Measurements from ENCODE around the gene RAPSN. TPM values are rescaled to one million over a fixed set of nuclear protein-coding genes. Genes with fewer than 3 reads are reported as not detected.

Gene RAPSN
- polyA plus RNA-seq, 1 donor from 2014 or later = not detected

DNA sequence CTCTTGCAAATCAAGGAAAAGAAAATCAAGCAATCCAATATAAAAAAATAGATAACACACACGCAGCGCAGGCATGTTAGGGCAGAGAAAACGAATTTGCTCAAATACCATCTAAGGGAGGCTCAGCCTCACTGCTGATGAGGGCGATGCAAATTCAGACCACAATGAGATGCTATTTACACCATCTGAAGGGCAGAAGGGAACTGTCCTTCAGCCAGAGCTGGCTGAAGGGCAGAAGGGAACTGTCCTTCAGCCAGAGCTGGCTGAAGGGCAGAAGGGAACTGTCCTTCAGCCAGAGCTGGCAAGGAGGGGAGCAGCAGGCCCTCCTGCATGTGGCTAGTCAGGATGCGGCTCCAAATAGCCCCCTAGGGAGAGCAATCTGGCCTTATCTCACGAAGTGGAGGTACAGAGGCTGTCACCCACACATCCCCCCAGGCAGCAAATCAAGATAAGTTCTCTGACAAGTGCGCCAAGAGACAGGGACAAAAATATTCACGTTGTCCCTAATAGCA is 48.1 kb downstream of the RAPSN start:
- Histone ChIP-seq H3K27me3 (ENCODE audit: insufficient read depth, low read depth, low read length) (no peaks in the 10 kb centered on the region), H3K79me2 (replicated peaks; ENCODE audit: insufficient read depth, low read length) (no peaks in the 10 kb centered on the region), H3K9ac (ENCODE audit: low read length) (no peak overlapping the region), H2AFZ (ENCODE audit: low read depth, low read length) (peak overlapping the region; percentile 32), H3F3A (ENCODE audit: insufficient read depth, low read length, poor library complexity, severe bottlenecking) (no peaks in the 10 kb centered on the region), H3K4me2 (ENCODE audit: low read length) (no peak overlapping the region), H3K4me3 (ENCODE audit: low read length) (no peak overlapping the region), H3K9me3 (ENCODE audit: low read length) (no peaks in the 10 kb centered on the region), H3K27ac (ENCODE audit: low read length) (no peak overlapping the region), H3K9me2 (ENCODE audit: insufficient read depth, low read length) (no peaks in the 10 kb centered on the region), H4K20me1 (ENCODE audit: insufficient read depth) (no peaks in the 10 kb centered on the region), H3K36me3 (ENCODE audit: insufficient read depth, low read length) (no peaks in the 10 kb centered on the region)
- TF ChIP-seq EZH2 (IDR thresholded peaks at IDR 0.05; ENCODE audit: borderline replicate concordance, insufficient read depth, low read length, poor library complexity, severe bottlenecking) (no peak), RAD21 (conservative IDR thresholded peaks at IDR 0.05) (no peak), EP300 (conservative IDR thresholded peaks at IDR 0.05; ENCODE audit: poor library complexity, severe bottlenecking) (no peak), TAF1 (IDR thresholded peaks at IDR 0.05; ENCODE audit: low read depth) (no peak), SMC3 (conservative IDR thresholded peaks at IDR 0.05; ENCODE audit: poor library complexity) (no peak), POLR2AphosphoS5 (IDR thresholded peaks at IDR 0.05) (no peak), MXI1 (conservative IDR thresholded peaks at IDR 0.05; ENCODE audit: poor library complexity, severe bottlenecking) (no peak)
- TF ChIP-seq, protein P1, sequence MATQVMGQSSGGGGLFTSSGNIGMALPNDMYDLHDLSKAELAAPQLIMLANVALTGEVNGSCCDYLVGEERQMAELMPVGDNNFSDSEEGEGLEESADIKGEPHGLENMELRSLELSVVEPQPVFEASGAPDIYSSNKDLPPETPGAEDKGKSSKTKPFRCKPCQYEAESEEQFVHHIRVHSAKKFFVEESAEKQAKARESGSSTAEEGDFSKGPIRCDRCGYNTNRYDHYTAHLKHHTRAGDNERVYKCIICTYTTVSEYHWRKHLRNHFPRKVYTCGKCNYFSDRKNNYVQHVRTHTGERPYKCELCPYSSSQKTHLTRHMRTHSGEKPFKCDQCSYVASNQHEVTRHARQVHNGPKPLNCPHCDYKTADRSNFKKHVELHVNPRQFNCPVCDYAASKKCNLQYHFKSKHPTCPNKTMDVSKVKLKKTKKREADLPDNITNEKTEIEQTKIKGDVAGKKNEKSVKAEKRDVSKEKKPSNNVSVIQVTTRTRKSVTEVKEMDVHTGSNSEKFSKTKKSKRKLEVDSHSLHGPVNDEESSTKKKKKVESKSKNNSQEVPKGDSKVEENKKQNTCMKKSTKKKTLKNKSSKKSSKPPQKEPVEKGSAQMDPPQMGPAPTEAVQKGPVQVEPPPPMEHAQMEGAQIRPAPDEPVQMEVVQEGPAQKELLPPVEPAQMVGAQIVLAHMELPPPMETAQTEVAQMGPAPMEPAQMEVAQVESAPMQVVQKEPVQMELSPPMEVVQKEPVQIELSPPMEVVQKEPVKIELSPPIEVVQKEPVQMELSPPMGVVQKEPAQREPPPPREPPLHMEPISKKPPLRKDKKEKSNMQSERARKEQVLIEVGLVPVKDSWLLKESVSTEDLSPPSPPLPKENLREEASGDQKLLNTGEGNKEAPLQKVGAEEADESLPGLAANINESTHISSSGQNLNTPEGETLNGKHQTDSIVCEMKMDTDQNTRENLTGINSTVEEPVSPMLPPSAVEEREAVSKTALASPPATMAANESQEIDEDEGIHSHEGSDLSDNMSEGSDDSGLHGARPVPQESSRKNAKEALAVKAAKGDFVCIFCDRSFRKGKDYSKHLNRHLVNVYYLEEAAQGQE (IDR thresholded peaks at IDR 0.05; ENCODE audit: borderline replicate concordance) = no peak
- TF ChIP-seq, protein P2, sequence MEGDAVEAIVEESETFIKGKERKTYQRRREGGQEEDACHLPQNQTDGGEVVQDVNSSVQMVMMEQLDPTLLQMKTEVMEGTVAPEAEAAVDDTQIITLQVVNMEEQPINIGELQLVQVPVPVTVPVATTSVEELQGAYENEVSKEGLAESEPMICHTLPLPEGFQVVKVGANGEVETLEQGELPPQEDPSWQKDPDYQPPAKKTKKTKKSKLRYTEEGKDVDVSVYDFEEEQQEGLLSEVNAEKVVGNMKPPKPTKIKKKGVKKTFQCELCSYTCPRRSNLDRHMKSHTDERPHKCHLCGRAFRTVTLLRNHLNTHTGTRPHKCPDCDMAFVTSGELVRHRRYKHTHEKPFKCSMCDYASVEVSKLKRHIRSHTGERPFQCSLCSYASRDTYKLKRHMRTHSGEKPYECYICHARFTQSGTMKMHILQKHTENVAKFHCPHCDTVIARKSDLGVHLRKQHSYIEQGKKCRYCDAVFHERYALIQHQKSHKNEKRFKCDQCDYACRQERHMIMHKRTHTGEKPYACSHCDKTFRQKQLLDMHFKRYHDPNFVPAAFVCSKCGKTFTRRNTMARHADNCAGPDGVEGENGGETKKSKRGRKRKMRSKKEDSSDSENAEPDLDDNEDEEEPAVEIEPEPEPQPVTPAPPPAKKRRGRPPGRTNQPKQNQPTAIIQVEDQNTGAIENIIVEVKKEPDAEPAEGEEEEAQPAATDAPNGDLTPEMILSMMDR (IDR thresholded peaks at IDR 0.05; ENCODE audit: poor library complexity, severe bottlenecking) = no peak

DNA sequence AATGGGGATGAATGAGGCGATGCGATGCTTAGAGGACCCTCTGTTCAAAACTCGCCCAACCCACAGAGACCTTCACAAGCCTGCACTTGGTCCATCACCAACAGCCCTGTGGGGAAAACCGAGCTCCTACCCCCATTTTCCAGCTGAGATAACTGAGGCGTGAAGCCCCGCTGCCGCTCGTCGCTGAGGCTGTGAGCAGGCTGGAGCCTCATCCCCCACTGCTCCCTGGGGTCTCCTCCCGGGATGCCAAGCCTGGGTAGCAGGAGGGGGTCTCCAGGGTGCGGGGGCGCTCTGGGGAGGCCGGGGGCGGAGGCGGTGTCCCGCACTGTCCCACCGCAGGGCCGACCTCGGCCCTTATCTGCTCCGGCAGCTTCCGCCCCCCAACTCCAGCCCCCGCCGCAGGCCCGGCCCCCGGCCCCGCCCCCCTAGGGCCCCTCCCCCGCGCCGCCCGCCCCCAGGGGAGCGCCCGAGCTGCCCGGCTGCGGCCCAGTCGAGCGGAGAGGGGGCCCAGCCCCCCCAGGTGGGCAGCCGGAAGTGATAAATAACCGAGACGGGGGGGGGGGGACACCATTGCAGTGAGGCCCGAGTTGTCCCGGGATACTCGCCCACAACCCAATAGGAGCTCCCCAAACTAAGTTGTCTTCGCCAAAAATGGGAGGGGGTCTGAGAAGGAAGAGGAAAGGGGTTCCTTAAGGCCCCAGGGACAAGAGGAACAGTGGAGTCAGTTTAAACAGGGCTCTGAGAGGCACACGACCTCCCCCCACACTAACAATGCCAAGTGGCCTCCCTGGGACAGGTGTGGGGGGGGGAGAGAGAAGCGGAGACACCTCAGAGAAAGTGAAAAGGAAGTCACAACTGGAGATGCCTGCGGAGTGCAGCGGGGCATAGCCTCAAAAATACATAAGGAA is 48.8 kb downstream of the RAPSN start:
- no peak overlapping the region for H3K4me3 ChIP-seq (ENCODE audit: low read length)
- no peaks in the 10 kb centered on the region for H3K9me3 ChIP-seq (ENCODE audit: low read length)
- no peaks in the 10 kb centered on the region for H4K20me1 ChIP-seq (ENCODE audit: insufficient read depth)
- peak overlapping the region; percentile 32 for H2AFZ ChIP-seq (ENCODE audit: low read depth, low read length)
- H3K4me2 ChIP-seq (ENCODE audit: low read length) = no peak overlapping the region
- H3K27ac ChIP-seq (ENCODE audit: low read length) = no peak overlapping the region
- H3K9me2 ChIP-seq (ENCODE audit: insufficient read depth, low read length) = no peaks in the 10 kb centered on the region
- no peaks in the 10 kb centered on the region for H3F3A ChIP-seq (ENCODE audit: insufficient read depth, low read length, poor library complexity, severe bottlenecking)
- H3K9ac ChIP-seq (ENCODE audit: low read length) = no peak overlapping the region
- no peaks in the 10 kb centered on the region for H3K27me3 ChIP-seq (ENCODE audit: insufficient read depth, low read depth, low read length)
- no peak for TF ChIP-seq POLR2AphosphoS5 (IDR thresholded peaks at IDR 0.05)
- no peak for TF ChIP-seq EZH2 (IDR thresholded peaks at IDR 0.05; ENCODE audit: borderline replicate concordance, insufficient read depth, low read length, poor library complexity, severe bottlenecking)
- TF ChIP-seq EP300 (conservative IDR thresholded peaks at IDR 0.05; ENCODE audit: poor library complexity, severe bottlenecking) = no peak
- TF ChIP-seq, protein P1 (IDR thresholded peaks at IDR 0.05; ENCODE audit: borderline replicate concordance) = no peak
- no peak for TF ChIP-seq TAF1 (IDR thresholded peaks at IDR 0.05; ENCODE audit: low read depth)
- no peak for TF ChIP-seq SMC3 (conservative IDR thresholded peaks at IDR 0.05; ENCODE audit: poor library complexity)
- no peak for TF ChIP-seq MXI1 (conservative IDR thresholded peaks at IDR 0.05; ENCODE audit: poor library complexity, severe bottlenecking)
- TF ChIP-seq, protein P2 (IDR thresholded peaks at IDR 0.05; ENCODE audit: poor library complexity, severe bottlenecking) = no peak
- no peak for TF ChIP-seq RAD21 (conservative IDR thresholded peaks at IDR 0.05)
- no peaks in the 10 kb centered on the region for H3K79me2 ChIP-seq (replicated peaks; ENCODE audit: insufficient read depth, low read length)
- no peaks in the 10 kb centered on the region for H3K36me3 ChIP-seq (ENCODE audit: insufficient read depth, low read length)

All from neural cell (in vitro differentiated cells).